Brain microvascular endothelial cell (primary cell): ENCODE measurements around the gene PDE10A.
"Not testable (repeated sequence)": the region's sequence is repeated elsewhere in the genome, so short reads cannot be mapped to it uniquely, and the experiment has no call there.

Experiments
- DNase-seq: peaks from one replicate; pipeline ENCODE4 v3.0.0-alpha.2; 2020
- H3K27ac ChIP-seq: fragments of 250-450 bp; sonication (Bioruptor Pico); 2 replicates; pipeline ENCODE4 v1.5.1; 2020; ENCODE audit warnings: mild to moderate bottlenecking, moderate library complexity
- H3K27me3 ChIP-seq: fragments of 250-450 bp; sonication (Bioruptor Pico); replicated peaks from 2 replicates; pipeline ENCODE4 v1.5.1; 2020; ENCODE audit warnings: mild to moderate bottlenecking
- H3K36me3 ChIP-seq: fragments of 250-450 bp; sonication (Bioruptor Pico); replicated peaks from 2 replicates; pipeline ENCODE4 v1.5.1; 2020; ENCODE audit warnings: mild to moderate bottlenecking
- H3K4me3 ChIP-seq: 2 replicates; pipeline ENCODE4 v1.5.1; 2011; ENCODE audit warnings: low read depth, mild to moderate bottlenecking, control low read depth, low read length, moderate library complexity
- in situ Hi-C: cut with HindIII; loops from 2 replicates; pipeline ENCODE4 v1.10.0; 2017; ENCODE audit warnings: low sequenced_read_pairs, low pct_ligation_motif_present
- TF ChIP-seq, protein P1 (sequence below): IDR thresholded peaks from 2 replicates; pipeline ENCODE4 v1.5.1; 2011; ENCODE audit warnings: low read depth, mild to moderate bottlenecking, moderate library complexity, low read length, control low read depth, inconsistent platforms; ENCODE audit errors: missing control alignments

Gene PDE10A

DNA sequence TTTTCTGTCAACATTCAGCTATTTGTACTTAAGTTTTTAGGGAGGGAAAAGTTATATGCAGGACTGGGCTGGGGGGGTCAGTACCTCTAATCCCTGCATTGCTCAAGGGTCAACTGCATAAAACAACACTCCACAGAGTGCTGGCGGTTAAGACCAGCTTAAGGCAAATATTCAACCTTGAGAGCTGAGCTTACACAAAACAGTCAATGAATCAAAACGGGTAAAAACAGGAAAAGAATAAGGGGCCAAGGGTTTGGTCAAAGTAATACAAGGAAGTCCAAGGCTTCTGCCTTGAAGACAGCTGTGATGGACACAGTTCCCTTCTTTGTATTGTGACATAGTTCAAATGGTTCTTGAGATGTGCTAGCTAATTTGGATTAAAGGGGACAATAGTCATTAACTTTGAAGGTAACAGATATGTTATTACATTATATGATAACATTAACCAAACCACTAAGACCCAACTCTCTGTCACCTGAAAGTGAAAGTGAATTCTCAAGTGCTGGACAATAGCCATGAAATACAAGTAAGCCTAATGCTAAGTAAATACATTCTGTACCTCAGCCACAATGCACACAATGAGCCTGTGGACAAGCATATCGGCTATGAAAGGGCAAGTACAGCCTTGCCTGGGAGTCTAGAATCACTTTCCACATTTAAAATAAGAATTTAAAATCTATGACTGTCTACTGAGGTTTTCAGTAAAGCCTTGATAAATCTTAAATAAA lies 106.8 kb downstream of the PDE10A start:
- in situ Hi-C loops = no loop called here
- Histone ChIP-seq H3K4me3 (no peak overlapping the region), H3K27me3 (no peaks in the 10 kb centered on the region)

DNA sequence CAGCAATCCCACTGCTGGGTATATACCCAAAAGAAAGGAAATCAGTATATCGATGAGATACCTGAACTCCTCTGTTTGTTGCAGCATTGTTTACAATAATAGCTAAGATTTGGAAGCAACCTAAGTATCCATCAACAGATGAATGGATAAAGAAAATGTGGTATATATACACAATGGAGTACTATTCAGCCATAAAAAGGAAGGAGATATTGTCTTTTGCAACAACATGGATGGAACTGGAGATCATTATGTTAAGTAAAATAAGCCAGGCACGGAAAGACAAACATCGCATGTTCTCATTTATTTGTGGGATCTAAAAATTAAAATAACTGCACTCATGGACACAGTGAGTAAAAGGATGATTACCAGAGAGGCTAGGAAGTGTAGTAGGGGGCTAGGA lies 108.4 kb downstream of the PDE10A start:
- H3K4me3 ChIP-seq, H3K27me3 ChIP-seq, H3K36me3 ChIP-seq, in situ Hi-C loops, H3K27ac ChIP-seq, DNase-seq: not testable (repeated sequence)

More for the DNA sequence above, 106.8 kb downstream of the PDE10A start:
- TF ChIP-seq, protein P1, sequence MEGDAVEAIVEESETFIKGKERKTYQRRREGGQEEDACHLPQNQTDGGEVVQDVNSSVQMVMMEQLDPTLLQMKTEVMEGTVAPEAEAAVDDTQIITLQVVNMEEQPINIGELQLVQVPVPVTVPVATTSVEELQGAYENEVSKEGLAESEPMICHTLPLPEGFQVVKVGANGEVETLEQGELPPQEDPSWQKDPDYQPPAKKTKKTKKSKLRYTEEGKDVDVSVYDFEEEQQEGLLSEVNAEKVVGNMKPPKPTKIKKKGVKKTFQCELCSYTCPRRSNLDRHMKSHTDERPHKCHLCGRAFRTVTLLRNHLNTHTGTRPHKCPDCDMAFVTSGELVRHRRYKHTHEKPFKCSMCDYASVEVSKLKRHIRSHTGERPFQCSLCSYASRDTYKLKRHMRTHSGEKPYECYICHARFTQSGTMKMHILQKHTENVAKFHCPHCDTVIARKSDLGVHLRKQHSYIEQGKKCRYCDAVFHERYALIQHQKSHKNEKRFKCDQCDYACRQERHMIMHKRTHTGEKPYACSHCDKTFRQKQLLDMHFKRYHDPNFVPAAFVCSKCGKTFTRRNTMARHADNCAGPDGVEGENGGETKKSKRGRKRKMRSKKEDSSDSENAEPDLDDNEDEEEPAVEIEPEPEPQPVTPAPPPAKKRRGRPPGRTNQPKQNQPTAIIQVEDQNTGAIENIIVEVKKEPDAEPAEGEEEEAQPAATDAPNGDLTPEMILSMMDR = no peak
- Histone ChIP-seq H3K36me3 (no peaks in the 10 kb centered on the region), H3K27ac (peak overlapping the region; percentile 49)
- DNase-seq = peak; percentile 52

DNA sequence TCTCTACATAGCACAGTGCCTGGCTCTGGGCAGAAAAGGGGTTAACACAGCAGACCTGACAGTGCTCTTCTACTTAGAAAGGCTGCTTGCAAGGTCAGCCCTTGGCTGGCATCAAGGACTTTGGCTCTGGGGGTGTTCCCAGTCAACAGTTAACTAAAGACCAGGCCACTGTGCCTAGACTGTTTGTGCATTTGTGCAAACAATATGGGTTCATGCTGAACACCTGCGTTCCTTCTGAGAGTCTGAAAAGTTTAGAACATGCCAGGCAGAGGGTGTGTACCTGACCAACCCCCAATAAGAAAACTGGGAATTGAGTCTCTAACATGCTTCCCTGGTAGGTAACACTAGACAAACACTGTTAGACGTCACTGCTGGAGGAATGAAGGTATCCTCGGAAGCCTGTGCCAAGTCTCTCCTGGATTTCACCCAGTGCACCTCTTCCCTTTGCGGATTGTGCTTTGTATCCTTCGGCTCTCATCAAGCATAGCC lies 110.7 kb downstream of the PDE10A start:
- H3K27me3 ChIP-seq = no peaks in the 10 kb centered on the region
- no peak overlapping the region for H3K27ac ChIP-seq
- H3K4me3 ChIP-seq = no peak overlapping the region
- DNase-seq = no peak
- in situ Hi-C loops = no loop called here
- TF ChIP-seq, protein P1 = no peak
- H3K36me3 ChIP-seq = no peaks in the 10 kb centered on the region

DNA sequence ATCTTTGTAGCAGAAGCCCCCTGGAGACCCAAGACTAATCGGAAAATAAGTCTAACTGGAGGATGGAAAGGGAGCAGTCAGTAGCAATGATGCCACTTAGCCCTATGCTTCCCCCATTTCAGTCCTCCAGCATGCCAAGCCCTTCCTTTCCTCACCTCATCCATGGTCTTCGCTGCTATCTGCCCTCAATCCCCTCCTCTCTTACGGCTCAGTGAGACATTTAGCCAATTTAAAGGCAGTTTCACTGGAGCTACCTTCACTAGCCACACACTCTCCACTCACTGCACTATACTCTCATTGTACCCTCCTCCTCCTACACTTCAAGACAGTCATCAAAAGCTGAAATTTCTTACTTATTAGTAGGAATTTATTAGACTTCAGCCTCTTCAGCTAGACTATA lies 111.2 kb downstream of the PDE10A start:
- Histone ChIP-seq H3K27me3 (no peaks in the 10 kb centered on the region), H3K27ac (no peak overlapping the region), H3K4me3 (no peak overlapping the region), H3K36me3 (no peaks in the 10 kb centered on the region)
- no peak for DNase-seq
- TF ChIP-seq, protein P1 = no peak
- in situ Hi-C loops = no loop called here

DNA sequence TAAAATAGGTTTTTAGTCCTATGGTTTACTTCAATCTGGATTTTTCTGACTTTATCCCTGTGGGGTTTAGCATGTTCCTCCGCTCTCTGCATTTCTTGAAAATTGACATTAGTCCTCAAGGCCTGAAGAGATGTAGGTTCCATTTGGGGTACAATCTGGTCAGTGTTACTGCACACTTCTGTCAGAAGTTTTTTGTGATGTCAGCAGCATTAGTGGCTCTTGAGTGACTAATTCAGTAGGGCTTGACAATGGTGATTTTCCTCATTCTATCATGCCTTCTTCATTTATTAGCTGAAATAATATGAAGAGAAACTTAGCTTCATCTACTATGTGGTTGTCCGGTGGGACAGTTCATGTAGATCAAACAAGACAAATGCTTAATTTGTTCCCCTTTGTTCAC lies 114.6 kb downstream of the PDE10A start:
- no peak overlapping the region for H3K27ac ChIP-seq
- DNase-seq = no peak
- in situ Hi-C loops = no loop called here
- TF ChIP-seq, protein P1 = no peak
- no peaks in the 10 kb centered on the region for H3K36me3 ChIP-seq
- H3K4me3 ChIP-seq = no peak overlapping the region
- no peaks in the 10 kb centered on the region for H3K27me3 ChIP-seq

DNA sequence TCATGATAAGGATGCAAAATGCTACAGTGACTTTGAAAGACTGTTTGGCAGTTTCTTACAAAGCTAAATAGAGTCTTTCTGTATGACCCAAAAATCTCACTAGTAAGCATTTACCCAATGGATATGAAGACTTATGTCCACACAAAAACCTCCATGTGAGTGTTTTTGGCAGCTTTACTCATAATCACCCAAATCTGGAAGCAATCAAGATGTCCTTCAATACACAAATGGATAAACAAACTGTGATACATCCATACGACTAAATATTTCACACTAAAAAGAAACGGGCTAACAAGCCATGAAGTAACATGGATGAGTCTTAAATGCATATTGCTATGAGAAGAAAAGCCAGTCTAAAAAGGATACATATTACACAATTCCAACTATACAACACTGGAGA lies 117.2 kb downstream of the PDE10A start:
- Histone ChIP-seq H3K4me3 (no peak overlapping the region), H3K36me3 (no peaks in the 10 kb centered on the region), H3K27ac (no peak overlapping the region), H3K27me3 (no peaks in the 10 kb centered on the region)
- in situ Hi-C loops = no loop called here
- no peak for DNase-seq
- TF ChIP-seq, protein P1 = no peak
